ENCODE measurements around the gene SIRT3. TPM values are rescaled to one million over a fixed set of nuclear protein-coding genes. Genes with fewer than 3 reads are reported as not detected.

The SIRT3 gene
- total and polyA plus RNA-seq, 4 donors = 9.9 to 17.1 (median 14.6) TPM

DNA sequence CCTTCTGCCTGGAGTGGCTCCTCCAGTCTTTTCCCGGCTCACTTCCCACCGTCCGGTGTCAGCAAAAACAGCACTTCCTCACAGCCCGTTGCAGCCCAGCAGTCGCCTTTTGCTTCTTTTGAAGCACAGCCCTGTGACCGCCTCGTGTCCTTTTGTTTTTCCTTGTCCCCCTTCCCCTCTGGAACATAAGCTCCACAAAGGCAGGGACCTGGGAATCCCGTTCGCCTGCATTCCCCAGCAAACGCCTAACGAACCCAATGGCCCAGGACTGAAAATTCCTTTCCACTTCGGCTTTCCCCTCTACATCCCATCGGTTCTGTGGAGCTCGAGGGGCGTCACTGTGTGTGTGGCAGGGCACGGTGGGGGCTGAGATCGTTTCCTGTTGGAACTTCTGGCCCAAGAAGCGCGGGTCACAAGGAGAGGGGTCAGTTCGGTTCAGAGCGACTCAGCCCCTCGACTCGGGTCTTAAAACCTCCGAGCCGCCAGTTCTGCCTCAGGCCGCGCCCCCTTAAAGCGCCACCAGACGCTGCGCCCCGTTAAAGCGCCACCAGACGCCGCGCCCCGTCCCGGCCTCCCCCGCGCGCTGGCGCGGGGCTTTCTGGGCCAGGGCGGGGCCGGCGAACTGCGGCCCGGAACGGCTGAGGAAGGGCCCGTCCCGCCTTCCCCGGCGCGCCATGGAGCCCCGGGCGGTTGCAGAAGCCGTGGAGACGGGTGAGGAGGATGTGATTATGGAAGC lies 27.8 kb downstream of the SIRT3 start:
- DNase-seq (ENCODE audit: low spot score) = peak; percentile 84
- TF ChIP-seq GABPA (IDR thresholded peaks at IDR 0.05 in 1 of 2, conservative IDR thresholded peaks at IDR 0.05 in 1 of 2) (peak in 1 of 2 donors; percentile 78), RXRA (IDR thresholded peaks at IDR 0.05) (no peak), TAF1 (conservative IDR thresholded peaks at IDR 0.05) (no peak), RAD21 (IDR thresholded peaks at IDR 0.05) (peak in 1 of 2 donors; percentile 12), HNF4A (conservative IDR thresholded peaks at IDR 0.05) (no peak), YY1 (IDR thresholded peaks at IDR 0.05) (no peak), JUND (IDR thresholded peaks at IDR 0.05) (no peak), EGR1 (IDR thresholded peaks at IDR 0.05; ENCODE audit: low read depth in 2 of 2) (peak in 1 of 2 donors; percentile 44), HNF4G (IDR thresholded peaks at IDR 0.05) (no peak)
- TF ChIP-seq, protein P1, sequence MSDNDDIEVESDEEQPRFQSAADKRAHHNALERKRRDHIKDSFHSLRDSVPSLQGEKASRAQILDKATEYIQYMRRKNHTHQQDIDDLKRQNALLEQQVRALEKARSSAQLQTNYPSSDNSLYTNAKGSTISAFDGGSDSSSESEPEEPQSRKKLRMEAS (IDR thresholded peaks at IDR 0.05) = no peak
- TF ChIP-seq, protein P2, sequence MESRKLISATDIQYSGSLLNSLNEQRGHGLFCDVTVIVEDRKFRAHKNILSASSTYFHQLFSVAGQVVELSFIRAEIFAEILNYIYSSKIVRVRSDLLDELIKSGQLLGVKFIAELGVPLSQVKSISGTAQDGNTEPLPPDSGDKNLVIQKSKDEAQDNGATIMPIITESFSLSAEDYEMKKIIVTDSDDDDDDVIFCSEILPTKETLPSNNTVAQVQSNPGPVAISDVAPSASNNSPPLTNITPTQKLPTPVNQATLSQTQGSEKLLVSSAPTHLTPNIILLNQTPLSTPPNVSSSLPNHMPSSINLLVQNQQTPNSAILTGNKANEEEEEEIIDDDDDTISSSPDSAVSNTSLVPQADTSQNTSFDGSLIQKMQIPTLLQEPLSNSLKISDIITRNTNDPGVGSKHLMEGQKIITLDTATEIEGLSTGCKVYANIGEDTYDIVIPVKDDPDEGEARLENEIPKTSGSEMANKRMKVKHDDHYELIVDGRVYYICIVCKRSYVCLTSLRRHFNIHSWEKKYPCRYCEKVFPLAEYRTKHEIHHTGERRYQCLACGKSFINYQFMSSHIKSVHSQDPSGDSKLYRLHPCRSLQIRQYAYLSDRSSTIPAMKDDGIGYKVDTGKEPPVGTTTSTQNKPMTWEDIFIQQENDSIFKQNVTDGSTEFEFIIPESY (IDR thresholded peaks at IDR 0.05) = no peak
- TF ChIP-seq, protein P3, sequence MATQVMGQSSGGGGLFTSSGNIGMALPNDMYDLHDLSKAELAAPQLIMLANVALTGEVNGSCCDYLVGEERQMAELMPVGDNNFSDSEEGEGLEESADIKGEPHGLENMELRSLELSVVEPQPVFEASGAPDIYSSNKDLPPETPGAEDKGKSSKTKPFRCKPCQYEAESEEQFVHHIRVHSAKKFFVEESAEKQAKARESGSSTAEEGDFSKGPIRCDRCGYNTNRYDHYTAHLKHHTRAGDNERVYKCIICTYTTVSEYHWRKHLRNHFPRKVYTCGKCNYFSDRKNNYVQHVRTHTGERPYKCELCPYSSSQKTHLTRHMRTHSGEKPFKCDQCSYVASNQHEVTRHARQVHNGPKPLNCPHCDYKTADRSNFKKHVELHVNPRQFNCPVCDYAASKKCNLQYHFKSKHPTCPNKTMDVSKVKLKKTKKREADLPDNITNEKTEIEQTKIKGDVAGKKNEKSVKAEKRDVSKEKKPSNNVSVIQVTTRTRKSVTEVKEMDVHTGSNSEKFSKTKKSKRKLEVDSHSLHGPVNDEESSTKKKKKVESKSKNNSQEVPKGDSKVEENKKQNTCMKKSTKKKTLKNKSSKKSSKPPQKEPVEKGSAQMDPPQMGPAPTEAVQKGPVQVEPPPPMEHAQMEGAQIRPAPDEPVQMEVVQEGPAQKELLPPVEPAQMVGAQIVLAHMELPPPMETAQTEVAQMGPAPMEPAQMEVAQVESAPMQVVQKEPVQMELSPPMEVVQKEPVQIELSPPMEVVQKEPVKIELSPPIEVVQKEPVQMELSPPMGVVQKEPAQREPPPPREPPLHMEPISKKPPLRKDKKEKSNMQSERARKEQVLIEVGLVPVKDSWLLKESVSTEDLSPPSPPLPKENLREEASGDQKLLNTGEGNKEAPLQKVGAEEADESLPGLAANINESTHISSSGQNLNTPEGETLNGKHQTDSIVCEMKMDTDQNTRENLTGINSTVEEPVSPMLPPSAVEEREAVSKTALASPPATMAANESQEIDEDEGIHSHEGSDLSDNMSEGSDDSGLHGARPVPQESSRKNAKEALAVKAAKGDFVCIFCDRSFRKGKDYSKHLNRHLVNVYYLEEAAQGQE (IDR thresholded peaks at IDR 0.05) = peak; percentile 17
- TF ChIP-seq, protein P4, sequence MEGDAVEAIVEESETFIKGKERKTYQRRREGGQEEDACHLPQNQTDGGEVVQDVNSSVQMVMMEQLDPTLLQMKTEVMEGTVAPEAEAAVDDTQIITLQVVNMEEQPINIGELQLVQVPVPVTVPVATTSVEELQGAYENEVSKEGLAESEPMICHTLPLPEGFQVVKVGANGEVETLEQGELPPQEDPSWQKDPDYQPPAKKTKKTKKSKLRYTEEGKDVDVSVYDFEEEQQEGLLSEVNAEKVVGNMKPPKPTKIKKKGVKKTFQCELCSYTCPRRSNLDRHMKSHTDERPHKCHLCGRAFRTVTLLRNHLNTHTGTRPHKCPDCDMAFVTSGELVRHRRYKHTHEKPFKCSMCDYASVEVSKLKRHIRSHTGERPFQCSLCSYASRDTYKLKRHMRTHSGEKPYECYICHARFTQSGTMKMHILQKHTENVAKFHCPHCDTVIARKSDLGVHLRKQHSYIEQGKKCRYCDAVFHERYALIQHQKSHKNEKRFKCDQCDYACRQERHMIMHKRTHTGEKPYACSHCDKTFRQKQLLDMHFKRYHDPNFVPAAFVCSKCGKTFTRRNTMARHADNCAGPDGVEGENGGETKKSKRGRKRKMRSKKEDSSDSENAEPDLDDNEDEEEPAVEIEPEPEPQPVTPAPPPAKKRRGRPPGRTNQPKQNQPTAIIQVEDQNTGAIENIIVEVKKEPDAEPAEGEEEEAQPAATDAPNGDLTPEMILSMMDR (IDR thresholded peaks at IDR 0.05; ENCODE audit: low read depth, low read length, missing input control) = no peak
- WGBS = under 1% methylated on average over 57 of the region's 57 CpGs

DNA sequence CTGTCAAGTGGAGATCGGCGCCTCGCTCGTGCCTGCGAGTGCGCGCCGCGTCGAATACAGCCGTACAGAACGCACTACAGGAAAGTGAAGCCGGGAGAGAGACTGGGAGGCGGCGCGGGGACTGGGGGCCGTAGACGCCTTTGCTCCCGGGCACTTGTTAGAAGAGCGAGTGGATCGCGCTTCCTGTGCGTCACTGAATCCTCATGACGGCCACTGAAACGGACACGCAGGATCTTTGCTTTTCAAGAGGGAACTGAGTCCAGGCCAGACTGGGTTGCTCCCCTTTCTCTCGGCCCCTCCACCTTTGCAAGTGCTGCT lies 28.3 kb downstream of the SIRT3 start:
- H3K36me3 ChIP-seq (ENCODE audit: control insufficient read depth in 4 of 4, insufficient read depth in 3 of 4, low read depth in 1 of 4, low read length in 3 of 4) = peaks cover 8 to 52% (median 29%) of the 10 kb centered on the region in 4 donors
- peak overlapping the region; percentile 92 to 99 for H3K27ac ChIP-seq (ENCODE audit: low read depth in 1 of 2, low read length in 2 of 2)
- H3K4me3 ChIP-seq (ENCODE audit: low read depth in 1 of 3, low read length in 3 of 3) = peak overlapping the region; percentile 84 to 93 (median 88)
- H3K4me1 ChIP-seq (ENCODE audit: control insufficient read depth in 4 of 4, insufficient read depth in 4 of 4, low read length in 3 of 4) = peaks cover 8 to 41% (median 28%) of the 10 kb centered on the region in 4 donors
- H3K9me3 ChIP-seq (ENCODE audit: control insufficient read depth in 4 of 4, low read length in 3 of 4) = no peaks in the 10 kb centered on the region
- no peaks in the 10 kb centered on the region for H3K27me3 ChIP-seq (ENCODE audit: control insufficient read depth in 4 of 4, insufficient read depth in 4 of 4, low read length in 3 of 4)
- WGBS = under 1% methylated on average over 27 of the region's 27 CpGs
- H3K9ac ChIP-seq (ENCODE audit: low read depth in 1 of 2, low read length in 2 of 2) = peak overlapping the region; percentile 91 to 96
- no peak for DNase-seq (ENCODE audit: low spot score)
- no peak for TF ChIP-seq GABPA (IDR thresholded peaks at IDR 0.05 in 1 of 2, conservative IDR thresholded peaks at IDR 0.05 in 1 of 2)
- TF ChIP-seq, protein P5, sequence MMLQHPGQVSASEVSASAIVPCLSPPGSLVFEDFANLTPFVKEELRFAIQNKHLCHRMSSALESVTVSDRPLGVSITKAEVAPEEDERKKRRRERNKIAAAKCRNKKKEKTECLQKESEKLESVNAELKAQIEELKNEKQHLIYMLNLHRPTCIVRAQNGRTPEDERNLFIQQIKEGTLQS (IDR thresholded peaks at IDR 0.05) = no peak
- TF ChIP-seq TAF1 (conservative IDR thresholded peaks at IDR 0.05) = no peak
- no peak for TF ChIP-seq RAD21 (IDR thresholded peaks at IDR 0.05)
- no peak for TF ChIP-seq YY1 (IDR thresholded peaks at IDR 0.05)
- TF ChIP-seq FOXA1 (IDR thresholded peaks at IDR 0.05) = no peak
- TF ChIP-seq SP1 (IDR thresholded peaks at IDR 0.05) = no peak
- TF ChIP-seq JUND (IDR thresholded peaks at IDR 0.05) = no peak
- TF ChIP-seq, protein P4 (IDR thresholded peaks at IDR 0.05; ENCODE audit: low read depth, low read length, missing input control) = no peak
- no peak for TF ChIP-seq HNF4A (conservative IDR thresholded peaks at IDR 0.05)
- TF ChIP-seq, protein P1 (IDR thresholded peaks at IDR 0.05) = no peak
- TF ChIP-seq NR2F2 (IDR thresholded peaks at IDR 0.05) = no peak

More for the DNA sequence above, 27.8 kb downstream of the SIRT3 start:
- H3K9me3 ChIP-seq (ENCODE audit: control insufficient read depth in 4 of 4, low read length in 3 of 4) = no peaks in the 10 kb centered on the region
- H3K4me3 ChIP-seq (ENCODE audit: low read depth in 1 of 3, low read length in 3 of 3) = peak overlapping the region; percentile 84 to 93 (median 88)
- H3K27ac ChIP-seq (ENCODE audit: low read depth in 1 of 2, low read length in 2 of 2) = peak overlapping the region; percentile 92 to 99
- H3K9ac ChIP-seq (ENCODE audit: low read depth in 1 of 2, low read length in 2 of 2) = peak overlapping the region; percentile 91 to 96
- H3K27me3 ChIP-seq (ENCODE audit: control insufficient read depth in 4 of 4, insufficient read depth in 4 of 4, low read length in 3 of 4) = no peaks in the 10 kb centered on the region
- H3K4me1 ChIP-seq (ENCODE audit: control insufficient read depth in 4 of 4, insufficient read depth in 4 of 4, low read length in 3 of 4) = peaks cover 8 to 41% (median 28%) of the 10 kb centered on the region in 4 donors
- H3K36me3 ChIP-seq (ENCODE audit: control insufficient read depth in 4 of 4, insufficient read depth in 3 of 4, low read depth in 1 of 4, low read length in 3 of 4) = peaks cover 9 to 53% (median 33%) of the 10 kb centered on the region in 4 donors
